Activated effector memory CD4-positive, alpha-beta T cell treated with Interleukin-2 at 50 U/mL for 16 hours (primary cell): Measurements from ENCODE around the gene ST7.

ENCODE experiments used
- DNase-seq: peaks from one replicate; pipeline ENCODE4 v3.0.0-alpha.2; 2020

The ST7 gene

DNA sequence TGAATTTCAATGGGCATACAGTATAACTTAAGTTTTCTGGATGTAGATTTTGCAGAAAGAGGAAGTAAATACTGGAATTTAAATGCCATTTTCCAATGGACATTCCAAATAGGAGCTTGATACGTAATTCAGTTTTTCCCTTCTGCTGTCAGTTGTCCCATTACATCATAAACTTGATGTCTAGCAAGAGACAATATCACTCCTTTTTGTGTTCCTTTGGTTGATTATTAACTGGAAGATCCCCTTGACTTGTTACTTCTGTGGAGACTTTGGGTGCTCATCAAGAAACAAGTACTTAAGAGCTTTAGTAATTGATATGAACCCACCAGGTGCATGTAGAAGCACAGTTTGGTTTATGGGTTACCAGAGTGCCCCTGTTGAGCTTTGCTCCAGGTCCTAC lies 116.1 kb downstream of the ST7 start:
- DNase-seq, result no peak

DNA sequence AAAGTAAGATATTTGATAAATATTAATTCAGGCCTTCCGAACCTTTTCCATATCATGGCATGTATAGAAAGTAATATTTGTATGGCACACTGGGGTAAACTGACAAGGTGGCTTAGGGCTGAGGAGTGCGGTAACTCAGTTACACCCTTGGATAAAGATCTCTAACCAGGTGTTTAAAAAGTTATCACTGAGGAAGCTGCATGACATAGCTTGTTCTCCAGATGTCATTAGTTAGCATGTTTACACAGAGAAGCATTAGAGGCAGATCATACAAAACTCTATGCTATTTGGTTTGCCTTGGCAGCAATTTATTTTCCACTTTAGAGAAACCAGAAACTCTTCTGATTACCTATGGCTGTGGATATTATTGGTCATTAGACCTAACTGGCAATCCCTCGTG lies 118.2 kb downstream of the ST7 start:
- no peak for DNase-seq

DNA sequence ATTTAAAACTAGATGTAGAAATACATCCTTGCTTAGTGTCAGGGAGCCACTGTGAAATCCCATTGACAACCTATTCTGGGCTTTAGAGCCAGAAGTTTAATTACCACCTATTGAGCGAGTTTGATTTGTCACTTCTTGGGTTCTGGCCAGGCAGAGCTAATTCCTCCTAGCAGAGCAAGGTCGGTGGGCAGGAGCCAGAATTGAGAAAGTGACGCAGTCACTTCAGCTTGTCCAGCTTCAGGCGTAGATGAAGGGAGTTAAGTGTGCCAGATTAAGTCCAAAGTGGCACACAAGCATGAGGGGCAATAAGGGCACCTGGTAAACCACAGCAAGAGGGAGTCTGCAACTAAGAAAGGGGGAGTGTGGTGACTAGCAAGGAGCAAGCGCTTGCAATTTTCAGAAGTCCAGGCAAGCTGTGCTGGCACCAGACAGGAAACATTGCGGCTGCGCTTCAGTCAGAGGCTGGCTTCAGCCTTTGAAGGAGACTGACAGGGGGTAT lies 119.4 kb downstream of the ST7 start:
- DNase-seq, result no peak

DNA sequence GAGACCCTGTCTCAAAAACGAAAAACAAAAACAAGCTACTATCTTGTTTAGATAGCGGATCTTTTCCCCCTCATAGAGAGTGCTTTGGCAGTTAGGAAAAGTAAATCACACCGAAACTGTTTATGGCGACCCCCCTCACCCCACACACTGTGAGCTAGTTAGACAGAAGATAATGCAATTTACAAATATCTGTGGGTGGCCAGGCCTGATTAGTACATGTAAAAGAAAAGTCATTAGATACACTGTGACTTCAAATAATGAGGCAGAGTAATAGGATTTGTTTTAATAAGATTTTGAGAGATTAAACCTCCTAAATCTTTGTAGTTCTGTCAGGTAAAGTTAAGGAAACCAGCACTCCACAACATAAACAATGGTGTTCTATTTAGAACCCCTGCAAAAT lies 121.1 kb downstream of the ST7 start:
- DNase-seq, result no peak

GRCh38 chr7:117075934-117076333 lies 122.6 kb downstream of the ST7 start:
- no peak for DNase-seq

DNA sequence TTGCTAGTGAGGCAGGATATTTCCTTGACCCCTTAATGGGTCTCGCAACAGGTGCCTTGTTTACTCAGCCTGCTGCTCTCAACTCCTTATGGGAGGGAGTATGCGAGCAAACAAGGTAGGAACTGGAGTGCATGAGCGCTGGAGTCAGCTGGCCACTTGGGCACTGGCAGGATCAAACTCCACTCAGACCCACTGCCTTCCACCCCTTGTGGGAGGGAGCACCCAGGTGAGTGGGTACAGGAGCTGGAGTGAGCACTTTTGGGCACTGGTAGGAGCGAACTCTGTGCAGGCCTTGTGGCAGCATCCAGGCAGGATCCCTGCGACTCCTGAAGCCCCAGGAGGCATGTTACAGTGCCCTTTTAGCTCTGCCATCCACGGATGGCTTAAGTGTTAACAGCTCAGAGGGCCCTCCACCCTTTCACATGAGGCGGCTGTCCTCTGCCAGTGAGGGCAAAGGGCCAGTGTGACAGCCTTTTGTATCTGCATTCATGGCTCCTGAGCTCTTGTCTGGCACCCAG lies 123.2 kb downstream of the ST7 start:
- no peak for DNase-seq

DNA sequence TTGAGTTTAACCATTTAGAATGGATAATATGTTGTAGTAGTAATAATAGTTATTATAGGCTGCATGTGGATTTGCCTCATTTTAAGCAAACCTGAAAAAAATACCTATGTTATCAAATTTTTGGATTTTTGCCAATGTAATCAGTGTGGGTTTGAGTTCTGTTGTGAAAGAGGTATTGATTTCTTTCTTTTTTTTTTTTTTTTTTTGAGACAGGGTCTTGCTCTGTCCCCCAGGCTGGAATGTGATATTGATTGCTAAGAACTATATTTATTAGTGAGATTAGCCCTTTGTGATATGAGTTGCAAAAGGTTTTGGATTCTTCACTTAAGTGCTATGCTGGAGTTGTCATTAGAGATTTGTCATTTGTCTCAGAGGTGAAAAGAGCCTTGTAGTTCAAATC lies 124.4 kb downstream of the ST7 start:
- DNase-seq, result no peak

DNA sequence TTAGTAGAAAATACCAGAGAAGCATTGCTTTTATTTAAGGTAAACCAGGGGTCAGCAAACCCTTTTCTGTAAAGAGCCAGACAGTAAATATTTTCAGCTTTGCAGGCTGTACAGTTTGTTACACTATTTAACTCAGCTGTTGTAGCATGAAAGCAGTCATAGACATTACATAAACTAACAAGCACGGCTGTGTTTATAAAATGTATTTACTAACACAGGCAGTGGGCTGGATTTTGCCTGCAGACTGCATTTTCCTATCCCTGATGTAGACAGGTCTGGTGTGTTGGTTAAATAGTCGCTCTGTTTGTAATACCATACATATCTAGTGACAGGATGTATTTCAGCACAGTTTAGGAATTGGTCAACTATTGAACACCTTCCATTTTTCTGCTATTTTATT lies 129.3 kb downstream of the ST7 start:
- DNase-seq, result no peak

DNA sequence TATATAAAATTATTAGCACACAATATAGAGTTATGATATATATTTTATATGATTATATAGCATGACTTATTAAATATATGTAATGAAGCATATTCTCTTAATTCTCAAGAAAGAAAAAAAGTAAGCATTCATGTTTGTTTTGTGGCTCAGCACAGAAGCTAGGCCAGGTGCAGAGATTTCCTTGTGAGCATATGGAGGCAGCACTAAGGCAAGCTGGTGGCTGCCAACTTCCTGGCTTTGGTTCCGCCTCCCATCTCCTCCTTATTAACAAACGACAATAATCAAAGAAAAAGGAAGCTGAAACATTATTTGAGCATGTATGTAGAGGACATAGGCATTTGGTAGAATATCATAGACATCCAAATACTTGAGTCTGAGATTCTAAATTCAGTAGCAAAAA lies 130.3 kb downstream of the ST7 start:
- DNase-seq, result no peak

- DNase-seq, result no peak
Observed at GRCh38 chr7:117084286-117084685, 131.0 kb downstream of the ST7 start.

DNA sequence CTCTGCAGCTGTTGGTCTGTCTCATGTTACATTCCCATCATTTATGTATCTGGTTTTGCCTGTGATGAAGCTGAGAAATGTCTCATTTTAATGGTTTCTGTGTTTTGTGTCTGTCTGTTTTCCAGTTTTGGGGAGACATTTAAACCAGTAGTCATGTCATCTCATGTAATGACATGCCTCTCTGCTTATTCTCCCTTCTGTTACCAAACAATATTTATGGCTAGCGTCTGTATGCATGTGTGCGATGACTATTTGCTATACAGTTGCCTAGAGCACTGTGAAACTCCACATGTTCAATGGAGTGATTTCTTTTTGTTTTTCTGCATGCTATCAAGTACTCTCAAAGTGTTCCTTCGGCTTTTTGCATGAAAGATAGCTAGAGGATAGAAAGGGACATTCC lies 132.0 kb downstream of the ST7 start:
- no peak for DNase-seq

- no peak for DNase-seq
Observed at GRCh38 chr7:117085769-117086463, 132.6 kb downstream of the ST7 start.

GRCh38 chr7:117086788-117087187 lies 133.5 kb downstream of the ST7 start:
- DNase-seq, result no peak

- DNase-seq, result no peak
Observed at GRCh38 chr7:117087639-117088396, 134.5 kb downstream of the ST7 start.

GRCh38 chr7:117088623-117089194 lies 135.4 kb downstream of the ST7 start:
- DNase-seq, result no peak

GRCh38 chr7:117090791-117091190 lies 137.5 kb downstream of the ST7 start:
- DNase-seq, result no peak

DNA sequence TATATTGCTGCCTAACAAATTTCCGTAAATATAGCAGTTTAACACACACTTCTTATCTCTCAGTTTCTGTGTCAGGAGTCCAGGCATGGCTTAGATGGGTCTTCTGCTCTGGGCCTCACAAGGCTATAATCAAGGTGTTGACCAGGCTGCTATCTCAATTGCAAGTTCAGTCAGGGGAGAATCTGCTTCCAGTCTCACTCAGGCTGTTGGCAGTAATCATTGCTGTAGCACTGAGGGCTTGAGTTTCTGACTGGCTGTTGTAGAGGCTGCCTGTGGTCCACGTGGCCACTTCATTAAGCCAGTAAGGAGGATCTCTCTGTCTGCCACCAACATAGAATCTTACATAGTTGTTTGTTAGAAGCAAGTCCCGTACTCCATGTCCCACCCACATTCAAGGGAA lies 138.4 kb downstream of the ST7 start:
- no peak for DNase-seq

GRCh38 chr7:117092785-117093184 lies 139.5 kb downstream of the ST7 start:
- no peak for DNase-seq

DNA sequence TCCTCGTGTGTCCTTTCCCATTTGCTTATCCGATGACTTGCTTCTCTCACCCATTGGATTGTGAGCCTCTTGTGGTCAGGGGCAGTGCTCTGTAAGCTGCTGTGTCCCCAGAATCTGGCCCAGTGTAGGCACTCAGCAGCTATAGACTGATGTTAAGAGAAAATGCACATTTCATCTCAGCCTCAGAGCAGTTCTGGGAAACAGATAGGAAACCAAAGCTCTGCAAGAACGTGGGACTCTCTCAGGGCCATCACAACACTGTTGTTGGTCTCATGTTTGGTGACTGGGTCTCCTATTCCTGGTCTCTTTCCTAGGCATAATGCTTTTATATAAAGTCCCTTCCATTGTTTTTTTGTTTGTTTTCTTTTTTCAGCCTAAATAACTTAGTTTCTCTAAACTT lies 141.2 kb downstream of the ST7 start:
- no peak for DNase-seq

GRCh38 chr7:117095055-117095454 lies 141.8 kb downstream of the ST7 start:
- no peak for DNase-seq

GRCh38 chr7:117096330-117096729 lies 143.0 kb downstream of the ST7 start:
- DNase-seq, result no peak

DNA sequence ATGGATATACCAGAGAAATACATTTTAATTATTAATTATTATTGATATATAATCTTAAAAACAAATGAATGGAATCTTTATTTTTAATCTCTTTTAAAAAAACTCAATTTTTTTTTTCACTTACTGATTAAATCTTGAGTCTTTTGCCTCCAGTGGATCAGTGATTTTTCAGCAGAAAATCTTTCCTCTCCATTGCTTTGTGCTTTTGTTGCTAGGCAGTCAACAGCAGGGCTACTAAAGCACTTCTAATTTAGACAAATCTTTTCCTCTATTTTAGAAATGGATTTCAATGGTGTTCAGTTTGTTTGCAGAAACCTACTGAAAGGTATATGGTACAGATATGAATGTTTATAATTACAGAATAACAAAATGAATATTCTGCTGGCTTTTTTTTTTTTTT lies 143.6 kb downstream of the ST7 start:
- no peak for DNase-seq

- no peak for DNase-seq
Observed at GRCh38 chr7:117097860-117098259, 144.6 kb downstream of the ST7 start.

GRCh38 chr7:117098457-117098856 lies 145.2 kb downstream of the ST7 start:
- no peak for DNase-seq
